ENCODE results near the gene CDH9. TPM values are rescaled to one million over a fixed set of nuclear protein-coding genes. Genes with fewer than 3 reads are reported as not detected.
"Not testable (repeated sequence)": the region's sequence is repeated elsewhere in the genome, so short reads cannot be mapped to it uniquely, and the experiment has no call there.

CDH9 gene
- polyA plus RNA-seq, 3 donors, result 8.1 to 13.5 (median 12.7) TPM

GRCh38 chr5:26959290-26959689 is 79.1 kb downstream of the CDH9 start:
- no peak for DNase-seq (ENCODE audit: low read depth in 3 of 3, low spot score in 2 of 3)

- DNase-seq (ENCODE audit: low read depth in 3 of 3, low spot score in 2 of 3), result no peak
Measured at GRCh38 chr5:26955161-26955560, 83.2 kb downstream of the CDH9 start.

- DNase-seq (ENCODE audit: low read depth in 3 of 3, low spot score in 2 of 3), result no peak
Measured at GRCh38 chr5:26948921-26949320, 89.5 kb downstream of the CDH9 start.

- DNase-seq (ENCODE audit: low read depth in 3 of 3, low spot score in 2 of 3), result no peak
Measured at GRCh38 chr5:26945901-26946300, 92.5 kb downstream of the CDH9 start.

- DNase-seq (ENCODE audit: low read depth in 3 of 3, low spot score in 2 of 3), result no peak
Measured at GRCh38 chr5:26942481-26942880, 95.9 kb downstream of the CDH9 start.

GRCh38 chr5:26940994-26941393 is 97.4 kb downstream of the CDH9 start:
- DNase-seq (ENCODE audit: low read depth in 3 of 3, low spot score in 2 of 3), result no peak

GRCh38 chr5:26932238-26932637 is 106.1 kb downstream of the CDH9 start:
- no peak for DNase-seq (ENCODE audit: low read depth in 3 of 3, low spot score in 2 of 3)

- DNase-seq (ENCODE audit: low read depth in 3 of 3, low spot score in 2 of 3), result no peak
Measured at GRCh38 chr5:26921439-26921838, 116.9 kb downstream of the CDH9 start.

GRCh38 chr5:26903469-26903868 is 134.9 kb downstream of the CDH9 start:
- DNase-seq (ENCODE audit: low read depth in 3 of 3, low spot score in 2 of 3), result no peak

- no peak for DNase-seq (ENCODE audit: low read depth in 3 of 3, low spot score in 2 of 3)
Measured at GRCh38 chr5:26894719-26895263, 143.6 kb downstream of the CDH9 start.

- no peak for DNase-seq (ENCODE audit: low read depth in 3 of 3, low spot score in 2 of 3)
Measured at GRCh38 chr5:26893078-26893477, 145.3 kb downstream of the CDH9 start.

GRCh38 chr5:26889815-26890214 is 148.6 kb downstream of the CDH9 start:
- no peak for DNase-seq (ENCODE audit: low read depth in 3 of 3, low spot score in 2 of 3)

GRCh38 chr5:26884481-26884880 is 153.9 kb downstream of the CDH9 start:
- DNase-seq (ENCODE audit: low read depth in 3 of 3, low spot score in 2 of 3), result no peak

- no peak for DNase-seq (ENCODE audit: low read depth in 3 of 3, low spot score in 2 of 3)
Measured at GRCh38 chr5:26883375-26883774, 155.0 kb downstream of the CDH9 start.

GRCh38 chr5:26881901-26882300 is 156.5 kb downstream of the CDH9 start:
- no peak for DNase-seq (ENCODE audit: low read depth in 3 of 3, low spot score in 2 of 3)

GRCh38 chr5:26877154-26877553 is 161.2 kb downstream of the CDH9 start:
- DNase-seq (ENCODE audit: low read depth in 3 of 3, low spot score in 2 of 3), result no peak

GRCh38 chr5:26872337-26872736 is 166.0 kb downstream of the CDH9 start:
- no peak for DNase-seq (ENCODE audit: low read depth in 3 of 3, low spot score in 2 of 3)

GRCh38 chr5:26869781-26870180 is 168.6 kb downstream of the CDH9 start:
- DNase-seq (ENCODE audit: low read depth in 3 of 3, low spot score in 2 of 3), result no peak

- DNase-seq (ENCODE audit: low read depth in 3 of 3, low spot score in 2 of 3), result no peak
Measured at GRCh38 chr5:26868504-26868903, 169.9 kb downstream of the CDH9 start.

GRCh38 chr5:26864061-26864460 is 174.3 kb downstream of the CDH9 start:
- no peak for DNase-seq (ENCODE audit: low read depth in 3 of 3, low spot score in 2 of 3)

GRCh38 chr5:26856238-26856637 is 182.1 kb downstream of the CDH9 start:
- DNase-seq (ENCODE audit: low read depth in 3 of 3, low spot score in 2 of 3), result no peak

- DNase-seq (ENCODE audit: low read depth in 3 of 3, low spot score in 2 of 3), result not testable (repeated sequence)
Measured at GRCh38 chr5:26852450-26852849, 185.9 kb downstream of the CDH9 start.

- DNase-seq (ENCODE audit: low read depth in 3 of 3, low spot score in 2 of 3), result no peak
Measured at GRCh38 chr5:26847041-26847736, 191.2 kb downstream of the CDH9 start.
